ENCODE data around the gene C4A. TPM values are rescaled to one million over a fixed set of nuclear protein-coding genes. Genes with fewer than 3 reads are reported as not detected.
"Not testable (repeated sequence)": the region's sequence is repeated elsewhere in the genome, so short reads cannot be mapped to it uniquely, and the experiment has no call there.

The C4A gene
- total and polyA plus RNA-seq, 8 donors: 10.8 to 248 (median 45.2) TPM

DNA sequence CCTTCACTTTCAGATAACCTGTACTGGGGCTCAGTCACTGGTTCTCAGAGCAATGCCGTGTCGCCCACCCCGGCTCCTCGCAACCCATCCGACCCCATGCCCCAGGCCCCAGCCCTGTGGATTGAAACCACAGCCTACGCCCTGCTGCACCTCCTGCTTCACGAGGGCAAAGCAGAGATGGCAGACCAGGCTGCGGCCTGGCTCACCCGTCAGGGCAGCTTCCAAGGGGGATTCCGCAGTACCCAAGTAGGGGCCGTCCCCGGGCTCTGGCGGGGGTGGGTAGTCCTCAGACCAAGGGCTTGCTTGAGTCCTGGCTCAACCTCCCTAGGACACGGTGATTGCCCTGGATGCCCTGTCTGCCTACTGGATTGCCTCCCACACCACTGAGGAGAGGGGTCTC lies 47.7 kb downstream of the C4A start:
- WGBS, 5 donors: 88 to 96% (median 91%) methylated on average over 7 to 8 of the region's 14 CpGs; no CpG with 5 or more reads in 1 of the 5 donors
- H3K4me3 ChIP-seq; H3K27ac ChIP-seq; intact Hi-C loops (cut with DNase I; ENCODE audit: low total_unique reads); H3K36me3 ChIP-seq; H3K9me3 ChIP-seq; H3K27me3 ChIP-seq; H3K4me1 ChIP-seq; DNase-seq: not testable (repeated sequence)

DNA sequence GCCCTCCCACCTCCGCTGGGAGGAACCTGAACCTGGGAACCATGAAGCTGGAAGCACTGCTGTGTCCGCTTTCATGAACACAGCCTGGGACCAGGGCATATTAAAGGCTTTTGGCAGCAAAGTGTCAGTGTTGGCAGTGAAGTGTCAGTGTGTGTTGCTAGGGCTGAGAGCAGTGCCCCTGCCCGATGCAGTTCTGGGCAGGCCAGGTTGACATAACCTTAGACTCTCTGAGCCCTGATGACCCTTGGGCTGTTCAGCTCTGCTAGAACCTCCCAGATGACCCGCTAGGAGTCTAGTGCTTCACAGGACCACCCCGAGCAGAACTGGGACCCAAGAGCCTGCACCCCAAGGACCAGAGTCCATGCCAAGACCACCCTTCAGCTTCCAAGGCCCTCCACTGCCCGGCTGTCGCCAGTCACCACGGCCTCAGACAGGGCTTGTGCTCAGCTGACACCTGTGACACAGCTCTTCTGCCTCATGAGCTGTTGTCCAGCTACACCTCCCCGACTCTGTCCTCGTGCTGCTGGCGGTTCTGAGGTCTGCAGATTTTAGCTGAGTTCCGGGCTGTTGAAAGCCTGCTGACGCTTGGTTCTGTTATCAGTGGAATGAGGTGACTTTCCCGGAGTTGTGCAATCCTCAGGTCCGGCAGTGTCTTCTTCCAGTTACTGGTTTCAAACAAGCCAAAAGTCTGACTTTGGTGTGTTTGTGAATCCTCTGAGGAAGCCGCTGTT lies 53.6 kb downstream of the C4A start:
- H3K4me3 ChIP-seq; H3K27ac ChIP-seq; H3K36me3 ChIP-seq; DNase-seq; H3K4me1 ChIP-seq; H3K9me3 ChIP-seq; H3K27me3 ChIP-seq; intact Hi-C loops (cut with DNase I; ENCODE audit: low total_unique reads): not testable (repeated sequence)
- WGBS, 5 donors: no CpG with 5 or more reads among the region's 16 CpGs

DNA sequence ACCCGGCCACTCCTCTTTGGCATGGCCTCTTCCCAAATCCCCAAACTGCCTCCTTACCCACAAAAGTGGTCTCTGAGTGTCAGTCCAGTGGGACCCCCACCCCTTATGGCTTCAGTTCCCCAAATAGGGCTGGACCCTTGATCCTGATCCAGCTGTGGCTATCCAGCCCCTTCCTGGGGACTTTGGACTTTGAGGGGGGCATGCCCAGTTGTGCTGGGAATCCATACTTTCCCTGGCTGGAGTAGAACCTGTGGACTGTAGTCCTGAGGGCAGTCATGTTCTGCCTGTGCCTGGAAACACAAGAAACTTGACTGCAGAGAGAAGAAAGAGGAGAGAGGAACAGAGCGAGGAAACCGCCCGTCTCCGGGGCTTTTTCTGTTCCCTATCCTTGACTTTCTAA lies 55.3 kb downstream of the C4A start:
- H3K4me3 ChIP-seq; H3K27ac ChIP-seq; H3K9me3 ChIP-seq; H3K36me3 ChIP-seq; DNase-seq; intact Hi-C loops (cut with DNase I; ENCODE audit: low total_unique reads); H3K27me3 ChIP-seq; H3K4me1 ChIP-seq: not testable (repeated sequence)
- WGBS, 5 donors: 64 to 90% (median 87%) methylated on average over 4 to 5 of the region's 5 CpGs

DNA sequence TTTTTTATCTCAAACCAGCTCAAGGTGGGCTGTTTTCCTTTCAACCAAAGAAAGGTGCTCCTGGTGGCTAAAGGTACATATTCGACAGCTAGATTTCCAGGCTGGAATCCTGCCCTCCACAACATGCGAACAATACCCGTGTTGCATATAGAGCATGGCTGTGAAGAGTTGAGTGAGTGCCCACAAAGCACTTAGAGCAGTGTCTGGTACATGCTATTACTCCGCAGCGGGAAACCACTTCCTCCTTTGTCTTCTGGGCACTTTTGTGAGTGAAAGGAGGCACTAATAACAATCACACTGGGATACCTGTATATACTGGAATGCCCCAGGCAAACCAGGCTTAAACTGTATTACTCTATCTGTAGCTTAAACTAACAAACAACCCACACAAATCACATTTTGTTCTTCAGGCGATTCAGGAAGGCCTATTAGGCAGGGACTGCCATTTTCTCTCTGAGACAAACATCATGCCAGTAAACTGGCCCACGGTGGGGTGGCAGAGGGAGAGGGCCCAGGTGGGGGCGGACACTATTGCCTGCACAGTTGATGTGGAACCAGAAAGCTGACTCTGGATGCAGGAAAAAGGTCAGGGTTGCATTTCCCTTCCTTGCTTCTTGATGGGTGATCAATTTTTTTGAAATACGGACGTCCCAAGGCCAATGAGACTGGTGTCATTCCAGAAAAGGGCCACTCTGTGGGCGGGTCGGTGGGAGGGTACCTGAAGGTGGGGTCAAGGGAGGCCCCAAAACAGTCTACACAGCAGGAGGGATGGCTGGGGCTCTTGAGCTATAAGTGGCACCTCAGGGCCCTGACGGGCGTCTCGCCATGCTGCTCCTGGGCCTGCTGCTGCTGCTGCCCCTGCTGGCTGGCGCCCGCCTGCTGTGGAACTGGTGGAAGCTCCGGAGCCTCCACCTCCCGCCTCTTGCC lies 56.0 kb downstream of the C4A start, which contains the start of gene CYP21A2:
Gene CYP21A2 (plus strand): TSS at position 818 of the 927 bp plus-strand sequence. CDS start 8 bp downstream, at position 826.
- H3K27ac ChIP-seq; H3K9me3 ChIP-seq; H3K4me1 ChIP-seq; H3K4me3 ChIP-seq; H3K36me3 ChIP-seq; intact Hi-C loops (cut with DNase I; ENCODE audit: low total_unique reads); H3K27me3 ChIP-seq; DNase-seq: not testable (repeated sequence)
- 75 to 81% (median 77%) methylated on average over 8 to 15 of the region's 19 CpGs for WGBS, 5 donors

DNA sequence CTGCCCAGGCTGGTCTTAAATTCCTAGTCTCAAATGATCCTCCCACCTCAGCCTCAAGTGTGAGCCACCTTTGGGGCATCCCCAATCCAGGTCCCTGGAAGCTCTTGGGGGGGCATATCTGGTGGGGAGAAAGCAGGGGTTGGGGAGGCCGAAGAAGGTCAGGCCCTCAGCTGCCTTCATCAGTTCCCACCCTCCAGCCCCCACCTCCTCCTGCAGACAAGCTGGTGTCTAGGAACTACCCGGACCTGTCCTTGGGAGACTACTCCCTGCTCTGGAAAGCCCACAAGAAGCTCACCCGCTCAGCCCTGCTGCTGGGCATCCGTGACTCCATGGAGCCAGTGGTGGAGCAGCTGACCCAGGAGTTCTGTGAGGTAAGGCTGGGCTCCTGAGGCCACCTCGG lies 57.0 kb downstream of the C4A start:
- intact Hi-C loops (cut with DNase I; ENCODE audit: low total_unique reads); DNase-seq; H3K27me3 ChIP-seq; H3K9me3 ChIP-seq; H3K36me3 ChIP-seq; H3K4me1 ChIP-seq; H3K4me3 ChIP-seq; H3K27ac ChIP-seq: not testable (repeated sequence)
- 64 to 82% (median 74%) methylated on average over 2 to 5 of the region's 5 CpGs for WGBS, 5 donors

DNA sequence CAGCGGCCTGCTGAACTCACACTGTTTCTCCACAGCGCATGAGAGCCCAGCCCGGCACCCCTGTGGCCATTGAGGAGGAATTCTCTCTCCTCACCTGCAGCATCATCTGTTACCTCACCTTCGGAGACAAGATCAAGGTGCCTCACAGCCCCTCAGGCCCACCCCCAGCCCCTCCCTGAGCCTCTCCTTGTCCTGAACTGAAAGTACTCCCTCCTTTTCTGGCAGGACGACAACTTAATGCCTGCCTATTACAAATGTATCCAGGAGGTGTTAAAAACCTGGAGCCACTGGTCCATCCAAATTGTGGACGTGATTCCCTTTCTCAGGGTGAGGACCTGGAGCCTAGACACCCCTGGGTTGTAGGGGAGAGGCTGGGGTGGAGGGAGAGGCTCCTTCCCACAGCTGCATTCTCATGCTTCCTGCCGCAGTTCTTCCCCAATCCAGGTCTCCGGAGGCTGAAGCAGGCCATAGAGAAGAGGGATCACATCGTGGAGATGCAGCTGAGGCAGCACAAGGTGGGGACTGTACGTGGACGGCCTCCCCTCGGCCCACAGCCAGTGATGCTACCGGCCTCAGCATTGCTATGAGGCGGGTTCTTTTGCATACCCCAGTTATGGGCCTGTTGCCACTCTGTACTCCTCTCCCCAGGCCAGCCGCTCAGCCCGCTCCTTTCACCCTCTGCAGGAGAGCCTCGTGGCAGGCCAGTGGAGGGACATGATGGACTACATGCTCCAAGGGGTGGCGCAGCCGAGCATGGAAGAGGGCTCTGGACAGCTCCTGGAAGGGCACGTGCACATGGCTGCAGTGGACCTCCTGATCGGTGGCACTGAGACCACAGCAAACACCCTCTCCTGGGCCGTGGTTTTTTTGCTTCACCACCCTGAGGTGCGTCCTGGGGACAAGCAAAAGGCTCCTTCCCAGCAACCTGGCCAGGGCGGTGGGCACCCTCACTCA lies 57.7 kb downstream of the C4A start:
- H3K9me3 ChIP-seq; intact Hi-C loops (cut with DNase I; ENCODE audit: low total_unique reads); DNase-seq; H3K4me1 ChIP-seq; H3K4me3 ChIP-seq; H3K27me3 ChIP-seq; H3K27ac ChIP-seq; H3K36me3 ChIP-seq: not testable (repeated sequence)
- 65 to 80% (median 75%) methylated on average over 7 to 23 of the region's 24 CpGs for WGBS, 5 donors

DNA sequence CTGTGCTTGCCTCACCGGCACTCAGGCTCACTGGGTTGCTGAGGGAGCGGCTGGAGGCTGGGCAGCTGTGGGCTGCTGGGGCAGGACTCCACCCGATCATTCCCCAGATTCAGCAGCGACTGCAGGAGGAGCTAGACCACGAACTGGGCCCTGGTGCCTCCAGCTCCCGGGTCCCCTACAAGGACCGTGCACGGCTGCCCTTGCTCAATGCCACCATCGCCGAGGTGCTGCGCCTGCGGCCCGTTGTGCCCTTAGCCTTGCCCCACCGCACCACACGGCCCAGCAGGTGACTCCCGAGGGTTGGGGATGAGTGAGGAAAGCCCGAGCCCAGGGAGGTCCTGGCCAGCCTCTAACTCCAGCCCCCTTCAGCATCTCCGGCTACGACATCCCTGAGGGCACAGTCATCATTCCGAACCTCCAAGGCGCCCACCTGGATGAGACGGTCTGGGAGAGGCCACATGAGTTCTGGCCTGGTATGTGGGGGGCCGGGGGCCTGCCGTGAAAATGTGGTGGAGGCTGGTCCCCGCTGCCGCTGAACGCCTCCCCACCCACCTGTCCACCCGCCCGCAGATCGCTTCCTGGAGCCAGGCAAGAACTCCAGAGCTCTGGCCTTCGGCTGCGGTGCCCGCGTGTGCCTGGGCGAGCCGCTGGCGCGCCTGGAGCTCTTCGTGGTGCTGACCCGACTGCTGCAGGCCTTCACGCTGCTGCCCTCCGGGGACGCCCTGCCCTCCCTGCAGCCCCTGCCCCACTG lies 58.6 kb downstream of the C4A start:
- DNase-seq; H3K27ac ChIP-seq; H3K9me3 ChIP-seq; intact Hi-C loops (cut with DNase I; ENCODE audit: low total_unique reads); H3K4me3 ChIP-seq; H3K36me3 ChIP-seq; H3K27me3 ChIP-seq; H3K4me1 ChIP-seq: not testable (repeated sequence)
- 75 to 88% (median 84%) methylated on average over 14 to 21 of the region's 43 CpGs; no CpG with 5 or more reads in 1 of the 5 donors for WGBS, 5 donors

DNA sequence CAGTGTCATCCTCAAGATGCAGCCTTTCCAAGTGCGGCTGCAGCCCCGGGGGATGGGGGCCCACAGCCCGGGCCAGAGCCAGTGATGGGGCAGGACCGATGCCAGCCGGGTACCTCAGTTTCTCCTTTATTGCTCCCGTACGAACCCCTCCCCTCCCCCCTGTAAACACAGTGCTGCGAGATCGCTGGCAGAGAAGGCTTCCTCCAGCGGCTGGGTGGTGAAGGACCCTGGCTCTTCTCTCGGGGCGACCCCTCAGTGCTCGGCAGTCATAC lies 59.1 kb downstream of the C4A start:
- H3K27me3 ChIP-seq; intact Hi-C loops (cut with DNase I; ENCODE audit: low total_unique reads); H3K36me3 ChIP-seq; DNase-seq; H3K4me1 ChIP-seq; H3K4me3 ChIP-seq; H3K27ac ChIP-seq; H3K9me3 ChIP-seq: not testable (repeated sequence)
- WGBS, 5 donors: 63 to 75% (median 74%) methylated on average over 5 to 7 of the region's 13 CpGs; no CpG with 5 or more reads in 2 of the 5 donors

DNA sequence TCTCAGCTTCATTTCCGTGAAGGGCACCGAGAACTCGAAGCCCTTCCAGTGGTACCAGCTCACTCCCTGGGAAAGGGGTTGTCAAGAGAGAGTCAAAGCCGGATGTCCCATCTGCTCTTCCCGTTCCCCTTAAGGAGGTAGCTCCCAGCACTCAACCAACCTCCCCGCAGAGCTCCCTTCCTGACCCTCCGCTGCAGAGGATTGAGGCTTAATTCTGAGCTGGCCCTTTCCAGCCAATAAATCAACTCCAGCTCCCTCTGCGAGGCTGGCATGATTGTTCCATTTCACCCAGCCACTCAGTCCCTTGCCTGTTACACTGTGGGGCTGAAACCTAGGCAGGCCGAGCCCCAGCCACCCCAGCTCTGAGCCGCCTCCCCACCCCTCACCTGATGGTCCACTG lies 59.5 kb downstream of the C4A start:
- WGBS, 5 donors: 64 to 88% (median 80%) methylated on average over 4 to 6 of the region's 10 CpGs
- DNase-seq; H3K4me1 ChIP-seq; H3K36me3 ChIP-seq; H3K9me3 ChIP-seq; intact Hi-C loops (cut with DNase I; ENCODE audit: low total_unique reads); H3K4me3 ChIP-seq; H3K27me3 ChIP-seq; H3K27ac ChIP-seq: not testable (repeated sequence)

DNA sequence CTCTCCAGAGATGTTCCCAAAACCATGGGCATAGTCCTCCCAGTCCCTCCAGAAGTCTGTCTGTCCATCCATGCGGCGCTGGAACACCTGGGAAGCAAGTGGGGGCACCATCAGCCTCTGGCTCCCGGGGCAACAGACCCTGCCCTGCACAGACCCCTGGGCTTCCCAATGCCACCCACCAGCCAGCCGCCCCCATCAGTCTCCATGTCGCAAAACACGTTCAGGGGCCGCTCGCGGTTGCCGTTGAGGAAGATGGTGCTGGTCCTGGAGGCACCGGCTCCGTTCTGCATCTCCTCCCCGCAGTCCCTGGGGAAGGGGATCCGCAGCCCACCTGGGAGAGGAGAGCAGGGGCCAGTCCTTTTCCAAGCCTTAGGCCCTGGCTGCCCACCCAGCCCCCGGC lies 60.4 kb downstream of the C4A start:
- H3K27me3 ChIP-seq; DNase-seq; H3K27ac ChIP-seq; H3K4me3 ChIP-seq; H3K9me3 ChIP-seq; intact Hi-C loops (cut with DNase I; ENCODE audit: low total_unique reads); H3K36me3 ChIP-seq: not testable (repeated sequence)
- peaks cover 0 to 16% (median 7%) of the 10 kb centered on the region in 4 donors for H3K4me1 ChIP-seq
- 85 to 94% (median 91%) methylated on average over 4 to 13 of the region's 15 CpGs for whole genome bisulfite sequencing, 5 donors

Data from stomach (tissue), 9 donors.